Heart left ventricle (tissue), 13 donors: Measurements from ENCODE around the gene MPP7.

Source experiments
- CTCF ChIP-seq, 12 donors: fragments of 200-600 bp; sonication (generic) in 4 of 12; IDR thresholded peaks; one replicate each; pipeline versions ENCODE4 v1.5.0 to v1.8.0; 2018 to 2022; ENCODE audit warnings: antibody characterized with exemption in 12 of 12, mild to moderate bottlenecking in 5 of 12
- POLR2A ChIP-seq, 2 donors: fragments of 450-650 bp; IDR thresholded peaks; one replicate each; pipeline ENCODE4 v1.6.1; 2017; ENCODE audit warnings: antibody characterized with exemption in 2 of 2, mild to moderate bottlenecking in 2 of 2, moderate library complexity in 2 of 2
- donor health status: ischemic (EF 13 %, LVEDD 7.1; RV severe dilation, severe dysfunction).
- donor health status: DM: no; HTN: yes; CAD: no.
- donor health status: DM: no; HTN: no; CAD: no.
- donor health status: ischemic (EF 25% LVEDD 6.9; RV normal size, moderate dysfunction).
- donor health status: ischemic (EF 25% LVEDD 5.7; RV mildly dilated, moderate dysfunction).
- donor health status: ischemic (EF 35%, LVEDD 5.7; RV mildly dilated, moderate dysfunction).
- donor health status: nonischemic (EF 11% LVEDD 7.7; RV severe dilation, severe dysfunction).
- donor health status: DM: yes; HTN: yes; CAD: no.
- donor health status: PGD.
- donor health status: ischemic (EF 29% LVEDD 5.4; RV normal size, mild dysfunction).
- donor health status: nonischemic (EF 23%, LVEDD 6.1; RV moderate dilation, normal function).

- TF ChIP-seq CTCF (IDR thresholded peaks at IDR 0.05): no peak
- TF ChIP-seq POLR2A (IDR thresholded peaks at IDR 0.05): no peak
These were observed 14.9 kb upstream of the MPP7 start for GRCh38 chr10:28317760-28318159.
